ENCODE results near the gene SAFB2. TPM values are rescaled to one million over a fixed set of nuclear protein-coding genes. Genes with fewer than 3 reads are reported as not detected.

Gene SAFB2
- total RNA-seq, 1 donor, result 39.7 TPM

DNA sequence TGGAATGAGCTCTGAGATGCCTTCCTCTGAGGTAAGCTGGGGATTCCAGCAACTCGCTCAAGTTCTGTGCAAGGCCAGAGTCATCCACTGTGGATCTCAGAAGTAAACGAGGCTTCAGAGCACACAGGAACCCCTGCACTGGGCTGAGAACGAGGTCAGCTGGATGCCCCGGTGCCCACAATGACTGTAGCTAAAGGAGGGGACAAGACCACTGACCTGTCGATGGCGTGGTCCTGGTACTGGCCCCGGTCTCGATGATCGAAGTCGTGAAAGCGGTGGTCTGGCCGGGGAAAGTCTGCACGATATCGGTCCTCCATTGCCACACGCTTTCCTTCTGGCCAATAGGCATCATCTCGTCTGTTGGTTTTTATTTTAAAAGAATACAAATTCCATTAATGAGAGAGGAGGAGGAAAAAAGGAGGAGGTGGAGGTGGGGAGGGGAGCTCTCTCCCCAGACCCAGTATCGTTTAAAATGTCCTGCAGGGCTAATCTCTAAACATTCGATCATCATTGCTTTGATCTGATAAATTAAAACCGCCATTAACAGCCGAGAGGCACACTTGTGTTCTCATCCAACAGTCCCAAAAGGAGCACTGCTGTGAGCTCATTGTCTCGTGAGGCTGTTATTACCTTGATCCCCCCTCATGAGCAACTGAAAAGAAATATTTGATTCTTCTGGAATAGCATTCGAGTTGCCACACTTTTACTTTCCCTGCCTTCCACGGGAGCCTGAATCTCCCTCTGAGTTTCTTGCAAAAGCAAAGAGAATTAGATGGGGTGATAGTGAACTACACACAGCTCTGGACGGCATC, 29.8 kb downstream of the SAFB2 start:
- TF ChIP-seq, protein P1, sequence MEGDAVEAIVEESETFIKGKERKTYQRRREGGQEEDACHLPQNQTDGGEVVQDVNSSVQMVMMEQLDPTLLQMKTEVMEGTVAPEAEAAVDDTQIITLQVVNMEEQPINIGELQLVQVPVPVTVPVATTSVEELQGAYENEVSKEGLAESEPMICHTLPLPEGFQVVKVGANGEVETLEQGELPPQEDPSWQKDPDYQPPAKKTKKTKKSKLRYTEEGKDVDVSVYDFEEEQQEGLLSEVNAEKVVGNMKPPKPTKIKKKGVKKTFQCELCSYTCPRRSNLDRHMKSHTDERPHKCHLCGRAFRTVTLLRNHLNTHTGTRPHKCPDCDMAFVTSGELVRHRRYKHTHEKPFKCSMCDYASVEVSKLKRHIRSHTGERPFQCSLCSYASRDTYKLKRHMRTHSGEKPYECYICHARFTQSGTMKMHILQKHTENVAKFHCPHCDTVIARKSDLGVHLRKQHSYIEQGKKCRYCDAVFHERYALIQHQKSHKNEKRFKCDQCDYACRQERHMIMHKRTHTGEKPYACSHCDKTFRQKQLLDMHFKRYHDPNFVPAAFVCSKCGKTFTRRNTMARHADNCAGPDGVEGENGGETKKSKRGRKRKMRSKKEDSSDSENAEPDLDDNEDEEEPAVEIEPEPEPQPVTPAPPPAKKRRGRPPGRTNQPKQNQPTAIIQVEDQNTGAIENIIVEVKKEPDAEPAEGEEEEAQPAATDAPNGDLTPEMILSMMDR (IDR thresholded peaks at IDR 0.05; ENCODE audit: insufficient read depth, low read depth, low read length), result no peak
- DNase-seq (ENCODE audit: low read depth), result no peak
- H3K4me3 ChIP-seq (ENCODE audit: low read depth, low read length), result no peak overlapping the region

- H3K4me3 ChIP-seq (ENCODE audit: low read depth, low read length), result no peak overlapping the region
- TF ChIP-seq, protein P1 (IDR thresholded peaks at IDR 0.05; ENCODE audit: insufficient read depth, low read depth, low read length), result no peak
- DNase-seq (ENCODE audit: low read depth), result no peak
Observed at GRCh38 chr19:5591476-5591875, 31.1 kb downstream of the SAFB2 start.

GRCh38 chr19:5590865-5591154, 31.8 kb downstream of the SAFB2 start:
- DNase-seq (ENCODE audit: low read depth), result no peak
- TF ChIP-seq, protein P1 (IDR thresholded peaks at IDR 0.05; ENCODE audit: insufficient read depth, low read depth, low read length), result no peak
- no peak overlapping the region for H3K4me3 ChIP-seq (ENCODE audit: low read depth, low read length)

DNA sequence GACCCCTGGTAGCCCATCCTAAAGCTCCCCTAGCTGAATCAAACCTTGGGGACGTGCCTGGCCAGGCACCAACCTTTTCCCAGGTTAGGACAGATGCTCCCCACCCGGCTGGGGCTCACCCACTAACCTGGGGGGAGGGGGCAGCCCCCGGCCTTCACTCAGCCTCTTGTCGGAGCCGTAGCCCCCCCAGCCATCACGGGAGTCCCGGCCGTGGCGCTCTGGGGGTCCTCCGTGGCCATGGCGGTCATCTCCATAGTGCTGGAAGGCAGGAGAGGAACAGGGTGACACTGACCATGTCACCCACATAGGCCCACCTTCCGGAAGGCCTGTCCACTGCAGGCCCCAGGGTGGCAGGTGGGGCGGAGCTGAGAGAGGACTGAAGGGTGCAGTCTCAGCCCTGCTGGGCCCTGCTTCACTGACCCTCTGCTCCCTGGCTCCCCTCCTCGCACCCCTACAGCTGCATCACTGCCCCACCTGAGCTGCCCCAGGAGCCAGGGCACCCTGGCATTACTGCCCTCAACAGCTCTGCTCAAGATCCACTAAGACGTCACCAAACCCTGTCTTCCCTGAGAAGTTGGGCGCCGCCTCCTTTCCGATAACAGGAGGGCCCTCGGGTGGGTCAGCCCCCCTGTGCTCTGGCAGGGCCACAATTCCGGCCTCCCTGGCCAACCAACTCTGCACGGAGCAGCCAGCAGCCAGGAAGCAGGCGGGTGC, 32.3 kb downstream of the SAFB2 start:
- DNase-seq (ENCODE audit: low read depth), result no peak

DNA sequence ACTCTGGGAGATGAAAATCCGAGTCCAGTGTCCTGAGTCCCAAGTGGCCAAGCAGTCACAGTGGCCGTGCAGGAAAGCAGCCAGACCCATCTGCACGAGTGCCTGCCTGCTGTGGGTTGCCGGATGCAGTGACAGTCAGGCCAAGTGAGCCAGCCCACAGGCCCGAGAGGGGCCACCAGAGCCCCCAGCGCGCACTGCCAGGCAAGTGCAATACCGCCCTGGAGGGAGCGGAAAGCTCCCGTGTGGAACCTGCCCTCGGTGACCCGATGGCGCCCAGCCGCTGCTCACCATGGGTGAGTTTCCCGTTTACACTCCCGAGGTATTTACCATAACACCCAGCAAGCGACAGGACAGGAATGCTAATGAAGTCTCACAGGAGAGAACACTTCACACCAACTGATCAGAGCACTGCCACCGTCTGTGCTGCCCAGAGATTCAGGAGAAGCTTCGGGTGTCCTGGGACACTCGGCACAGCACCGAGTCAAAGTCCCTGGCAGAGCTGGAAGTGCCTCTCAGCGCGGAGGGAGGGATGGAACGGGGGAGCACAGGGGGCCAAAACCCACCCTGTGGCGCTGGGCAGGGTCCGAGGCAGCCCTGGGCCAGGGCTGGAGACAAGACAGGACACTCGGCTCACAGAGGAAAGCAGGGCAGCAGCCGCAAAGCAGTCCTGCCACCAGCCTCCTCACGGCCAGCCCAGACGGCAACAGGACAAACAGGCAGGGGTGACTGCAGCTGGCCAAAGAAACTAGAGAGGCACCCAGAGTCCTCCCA, 33.5 kb downstream of the SAFB2 start:
- no peak overlapping the region for H3K4me3 ChIP-seq (ENCODE audit: low read depth, low read length)
- TF ChIP-seq, protein P1 (IDR thresholded peaks at IDR 0.05; ENCODE audit: insufficient read depth, low read depth, low read length), result no peak
- DNase-seq (ENCODE audit: low read depth), result no peak

More for the DNA sequence above, 32.3 kb downstream of the SAFB2 start:
- TF ChIP-seq, protein P1 (IDR thresholded peaks at IDR 0.05; ENCODE audit: insufficient read depth, low read depth, low read length), result no peak
- no peak overlapping the region for H3K4me3 ChIP-seq (ENCODE audit: low read depth, low read length)

DNA sequence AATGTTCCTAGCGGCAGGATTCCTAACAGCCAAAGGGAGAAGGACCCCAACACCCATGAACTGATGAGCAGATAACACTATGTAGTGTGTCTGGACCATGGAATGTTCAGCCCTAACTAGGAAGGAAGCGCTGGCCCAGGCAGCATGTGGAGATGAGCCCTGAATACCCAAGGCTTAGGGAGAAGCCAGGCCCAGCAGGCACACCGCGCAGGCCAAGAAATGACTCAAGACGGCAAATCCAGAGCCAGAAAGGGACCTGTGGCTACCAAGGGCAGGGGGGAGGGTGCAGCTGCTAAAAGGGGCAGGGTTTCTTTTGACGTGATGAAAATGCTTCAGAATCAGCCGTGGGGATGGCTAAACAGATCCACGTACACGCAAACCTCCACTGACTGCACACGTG, 34.1 kb downstream of the SAFB2 start:
- no peak overlapping the region for H3K4me3 ChIP-seq (ENCODE audit: low read depth, low read length)
- TF ChIP-seq, protein P1 (IDR thresholded peaks at IDR 0.05; ENCODE audit: insufficient read depth, low read depth, low read length), result no peak
- no peak for DNase-seq (ENCODE audit: low read depth)
